DOHH2 (cell line): ENCODE data around the gene NKIRAS1.

ENCODE experiments used
- CTCF ChIP-seq: fragments of 200-600 bp; sonication (generic); IDR thresholded peaks from one replicate; pipeline ENCODE4 v1.5.1; 2014; ENCODE audit warnings: antibody characterized with exemption, mild to moderate bottlenecking, low read depth, low read length; ENCODE audit not compliant: poor library complexity, severe bottlenecking
- EZH2phosphoT487 ChIP-seq: fragments of 200-600 bp; sonication (generic); IDR thresholded peaks from 2 replicates; pipeline ENCODE4 v1.6.1; 2017; ENCODE audit warnings: borderline replicate concordance, mild to moderate bottlenecking, antibody characterized with exemption, low read length, moderate library complexity, mixed read lengths

GRCh38 chr3:23941440-23941839 is 24.6 kb upstream of the NKIRAS1 start:
- TF ChIP-seq CTCF: no peak
- no peak for TF ChIP-seq EZH2phosphoT487
